Neuronal stem cell (in vitro differentiated cells): Measurements from ENCODE around the gene MLKL.

ENCODE experiments used
- DNase-seq: peaks from one replicate; pipeline ENCODE4 v3.0.0-alpha.2; 2013; ENCODE audit warnings: low spot score
- H2AFZ ChIP-seq: one replicate; pipeline ENCODE4 v1.6.1; 2013; ENCODE audit warnings: mild to moderate bottlenecking, low read length, inconsistent platforms
- H2AK5ac ChIP-seq: 2 replicates; pipeline ENCODE4 v1.6.1; 2013; ENCODE audit warnings: low read depth, mild to moderate bottlenecking, inconsistent platforms, low read length, moderate library complexity, mixed read lengths
- H2BK120ac ChIP-seq: 2 replicates; pipeline ENCODE4 v1.6.1; 2013; ENCODE audit warnings: low read depth, mild to moderate bottlenecking, inconsistent platforms, low read length, moderate library complexity, mixed read lengths
- H2BK12ac ChIP-seq: one replicate; pipeline ENCODE4 v1.6.1; 2013; ENCODE audit warnings: low read length, inconsistent platforms
- H2BK15ac ChIP-seq: 2 replicates; pipeline ENCODE4 v1.6.1; 2013; ENCODE audit warnings: mild to moderate bottlenecking, low read length, inconsistent platforms, mixed read lengths
- H2BK5ac ChIP-seq: one replicate; pipeline ENCODE4 v1.6.1; 2013; ENCODE audit warnings: inconsistent platforms, mild to moderate bottlenecking, low read length, moderate library complexity
- H3K14ac ChIP-seq: one replicate; pipeline ENCODE4 v1.6.1; 2013; ENCODE audit warnings: low read length, inconsistent platforms
- H3K18ac ChIP-seq: 2 replicates; pipeline ENCODE4 v1.6.1; 2013; ENCODE audit warnings: low read length, inconsistent platforms
- H3K23ac ChIP-seq: 2 replicates; pipeline ENCODE4 v1.6.1; 2013; ENCODE audit warnings: low read depth, mild to moderate bottlenecking, mixed read lengths, low read length, inconsistent platforms; ENCODE audit not compliant: poor library complexity
- H3K27ac ChIP-seq: replicated peaks from 3 replicates; pipeline ENCODE4 v1.5.1; 2013; ENCODE audit warnings: low read length, inconsistent platforms
- H3K27me3 ChIP-seq, 3 experiments: 2 replicates each; pipeline ENCODE4 v1.6.1; 2013; ENCODE audit warnings: low read length in 3 of 3, mild to moderate bottlenecking in 2 of 3, inconsistent platforms in 1 of 3, low read depth in 1 of 3, mixed read lengths in 1 of 3, moderate library complexity in 1 of 3; ENCODE audit not compliant: control insufficient read depth in 3 of 3, insufficient read depth in 3 of 3
- H3K36me3 ChIP-seq, 2 donors: replicated peaks in 1 of 2; 2 replicates each; pipeline ENCODE4 v1.6.1; 2013; ENCODE audit warnings: low read length in 2 of 2; ENCODE audit not compliant: control insufficient read depth in 2 of 2, insufficient read depth in 2 of 2
- H3K4ac ChIP-seq: 2 replicates; pipeline ENCODE4 v1.6.1; 2013; ENCODE audit warnings: inconsistent platforms, mild to moderate bottlenecking, low read length, moderate library complexity
- H3K4me1 ChIP-seq, 2 donors: 1 replicate in 1 of 2; 2 replicates in 1 of 2; pipeline ENCODE4 v1.6.1; 2013; ENCODE audit warnings: low read length in 2 of 2, low read depth in 1 of 2; ENCODE audit not compliant: control insufficient read depth in 2 of 2, insufficient read depth in 1 of 2
- H3K4me2 ChIP-seq: one replicate; pipeline ENCODE4 v1.6.1; 2013; ENCODE audit warnings: mild to moderate bottlenecking, low read length, inconsistent platforms; ENCODE audit not compliant: insufficient read depth, poor library complexity, severe bottlenecking
- H3K4me3 ChIP-seq, 2 donors: 2 replicates each; pipeline ENCODE4 v1.5.1; 2013; ENCODE audit warnings: low read length in 2 of 2, mild to moderate bottlenecking in 2 of 2, inconsistent platforms in 1 of 2, moderate library complexity in 1 of 2
- H3K79me1 ChIP-seq: one replicate; pipeline ENCODE4 v1.6.1; 2013; ENCODE audit warnings: low read depth, mild to moderate bottlenecking, inconsistent platforms, low read length, moderate library complexity
- H3K9ac ChIP-seq: one replicate; pipeline ENCODE4 v1.6.1; 2013; ENCODE audit warnings: mild to moderate bottlenecking, low read depth, low read length, inconsistent platforms; ENCODE audit not compliant: poor library complexity
- H3K9me3 ChIP-seq, 2 donors: replicated peaks in 1 of 2; 2 replicates each; pipeline versions ENCODE3 to v1.6.1; 2013; ENCODE audit warnings: low read length in 2 of 2, mild to moderate bottlenecking in 2 of 2, inconsistent platforms in 1 of 2, low read depth in 1 of 2, mixed read lengths in 1 of 2, moderate library complexity in 1 of 2; ENCODE audit not compliant: control insufficient read depth in 2 of 2, insufficient read depth in 1 of 2
- H4K8ac ChIP-seq: one replicate; pipeline ENCODE4 v1.6.1; 2013; ENCODE audit warnings: low read depth, mild to moderate bottlenecking, inconsistent platforms, low read length, moderate library complexity
- H4K91ac ChIP-seq: one replicate; pipeline ENCODE4 v1.6.1; 2013; ENCODE audit warnings: low read length, low read depth, mild to moderate bottlenecking, inconsistent platforms; ENCODE audit not compliant: poor library complexity
- WGBS, 2 donors: extraction: QIAGEN DNeasy Blood & Tissue Kit; methylation state at CpG; one replicate each; pipeline ENCODE4 v1.1.7; 2013; ENCODE audit warnings: missing lambda C conversion rate in 2 of 2, mixed read lengths in 1 of 2; ENCODE audit not compliant: insufficient read length in 2 of 2, insufficient replicate concordance in 1 of 2; ENCODE audit errors: extremely low coverage in 2 of 2; 5-methylcytosine and 5-hydroxymethylcytosine counted together

The MLKL gene

GRCh38 chr16:74667255-74667700 is 33.4 kb downstream of the MLKL start:
- Histone ChIP-seq H3K4ac (no peak overlapping the region), H3K27ac (no peak overlapping the region), H4K91ac (no peak overlapping the region), H3K23ac (no peak overlapping the region), H3K4me2 (peak overlapping the region; percentile 60), H2BK5ac (no peak overlapping the region), H3K14ac (no peak overlapping the region), H3K4me3 (peak overlapping the region; percentile 3 to 85), H3K27me3 (no peaks in the 10 kb centered on the region), H3K36me3 (peaks cover 16 to 32% of the 10 kb centered on the region in 2 donors), H2AK5ac (no peak overlapping the region), H3K79me1 (peaks cover 9% of the 10 kb centered on the region), H2BK12ac (no peak overlapping the region), H3K9me3 (peaks cover 3 to 12% of the 10 kb centered on the region in 2 donors), H3K18ac (peak overlapping the region; percentile 35), H2BK15ac (peak overlapping the region; percentile 90), H3K9ac (no peak overlapping the region), H2BK120ac (no peak overlapping the region), H2AFZ (peak overlapping the region; percentile 99), H3K4me1 (peaks cover 0 to 3% of the 10 kb centered on the region in 2 donors), H4K8ac (no peak overlapping the region)
- WGBS, 2 donors = no CpG with 5 or more reads among the region's 23 CpGs
- DNase-seq = peak; percentile 20

- H3K27me3 ChIP-seq = no peaks in the 10 kb centered on the region
- H3K18ac ChIP-seq = peak within 1 kb of the TSS; percentile 95
- H2BK15ac ChIP-seq = peak within 1 kb of the TSS; percentile 90
- H4K8ac ChIP-seq = no peak within 1 kb of the TSS
- peak within 1 kb of the TSS; percentile 85 to 91 for H3K4me3 ChIP-seq
- no peak within 1 kb of the TSS for H3K4ac ChIP-seq
- no peak within 1 kb of the TSS for H2BK120ac ChIP-seq
- H3K9me3 ChIP-seq = peaks cover 3 to 12% of the 10 kb centered on the region in 2 donors
- peak within 1 kb of the TSS; percentile 83 for H3K4me2 ChIP-seq
- H4K91ac ChIP-seq = no peak within 1 kb of the TSS
- H3K9ac ChIP-seq = peak within 1 kb of the TSS; percentile 94
- H2AFZ ChIP-seq = peak within 1 kb of the TSS; percentile 99
- DNase-seq = peak; percentile 97
- H3K23ac ChIP-seq = peak within 1 kb of the TSS; percentile 98
- peaks cover 0 to 3% of the 10 kb centered on the region in 2 donors for H3K4me1 ChIP-seq
- no CpG with 5 or more reads among the region's 63 CpGs for WGBS, 2 donors
- peak within 1 kb of the TSS; percentile 82 for H3K14ac ChIP-seq
- peak within 1 kb of the TSS; percentile 53 for H2BK5ac ChIP-seq
- H2AK5ac ChIP-seq = no peak within 1 kb of the TSS
- no peak within 1 kb of the TSS for H2BK12ac ChIP-seq
- H3K27ac ChIP-seq = peak within 1 kb of the TSS; percentile 63
- peaks cover 9% of the 10 kb centered on the region for H3K79me1 ChIP-seq
- peaks cover 16 to 38% of the 10 kb centered on the region in 2 donors for H3K36me3 ChIP-seq
Observed at GRCh38 chr16:74666425-74667254, 34.0 kb downstream of the MLKL start, which contains the start of gene RFWD3. Gene RFWD3, minus strand, starts transcription at chr16:74666877. Its CDS starts 5,428 bp downstream, at chr16:74661449.

- peak overlapping the region; percentile 83 for H3K4me2 ChIP-seq
- no peak overlapping the region for H2AK5ac ChIP-seq
- peaks cover 0 to 3% of the 10 kb centered on the region in 2 donors for H3K4me1 ChIP-seq
- H3K23ac ChIP-seq = peak overlapping the region; percentile 98
- H2BK120ac ChIP-seq = no peak overlapping the region
- no peak for DNase-seq
- no peak overlapping the region for H2BK15ac ChIP-seq
- H2BK12ac ChIP-seq = no peak overlapping the region
- H3K27ac ChIP-seq = no peak overlapping the region
- H2AFZ ChIP-seq = peak overlapping the region; percentile 82
- peaks cover 9% of the 10 kb centered on the region for H3K79me1 ChIP-seq
- H4K8ac ChIP-seq = no peak overlapping the region
- no peak overlapping the region for H3K4ac ChIP-seq
- peak overlapping the region; percentile 95 for H3K18ac ChIP-seq
- H2BK5ac ChIP-seq = no peak overlapping the region
- peak overlapping the region; percentile 85 to 91 for H3K4me3 ChIP-seq
- WGBS, 2 donors = no CpG with 5 or more reads among the region's 8 CpGs
- peak overlapping the region; percentile 94 for H3K9ac ChIP-seq
- H3K36me3 ChIP-seq = peaks cover 18 to 44% of the 10 kb centered on the region in 2 donors
- H3K14ac ChIP-seq = no peak overlapping the region
- peaks cover 3 to 12% of the 10 kb centered on the region in 2 donors for H3K9me3 ChIP-seq
- H4K91ac ChIP-seq = no peak overlapping the region
- no peaks in the 10 kb centered on the region for H3K27me3 ChIP-seq
Observed at GRCh38 chr16:74666010-74666421, 34.6 kb downstream of the MLKL start.

GRCh38 chr16:74661064-74661463 is 39.6 kb downstream of the MLKL start:
- Histone ChIP-seq H3K4me3 (no peak overlapping the region), H3K9me3 (no peaks in the 10 kb centered on the region), H3K9ac (no peak overlapping the region), H3K4me1 (peaks cover 0 to 3% of the 10 kb centered on the region in 2 donors), H2AK5ac (no peak overlapping the region), H3K79me1 (peaks cover 9% of the 10 kb centered on the region), H3K18ac (no peak overlapping the region), H2BK120ac (no peak overlapping the region), H3K23ac (peak overlapping the region; percentile 52), H4K91ac (no peak overlapping the region), H2AFZ (no peak overlapping the region), H3K36me3 (peaks cover 44 to 93% of the 10 kb centered on the region in 2 donors), H3K4ac (no peak overlapping the region), H2BK12ac (no peak overlapping the region), H4K8ac (no peak overlapping the region), H2BK15ac (no peak overlapping the region), H3K27ac (no peak overlapping the region), H3K14ac (no peak overlapping the region), H3K4me2 (no peak overlapping the region), H3K27me3 (no peaks in the 10 kb centered on the region), H2BK5ac (no peak overlapping the region)
- no peak for DNase-seq
- no CpG with 5 or more reads among the region's 5 CpGs for WGBS, 2 donors
